GM06990 (cell line): Measurements from ENCODE around the gene SPTBN4.

ENCODE experiments used
- DNase-seq: peaks from one replicate; pipeline ENCODE4 v3.0.0-alpha.2; 2011; ENCODE audit not compliant: insufficient read length; ENCODE audit errors: extremely low read depth
- H3K27me3 ChIP-seq: replicated peaks from 2 replicates; pipeline ENCODE4 v1.6.0; 2011; ENCODE audit warnings: low read length; ENCODE audit not compliant: control insufficient read depth, insufficient read depth
- H3K36me3 ChIP-seq: 2 replicates; pipeline ENCODE4 v1.5.1; 2011; ENCODE audit warnings: low read length; ENCODE audit not compliant: control insufficient read depth, insufficient read depth
- H3K4me3 ChIP-seq: replicated peaks from 2 replicates; pipeline ENCODE4 v1.5.1; 2011; ENCODE audit warnings: low read depth, mild to moderate bottlenecking, control low read depth, low read length
- TF ChIP-seq, protein P1 (sequence below): IDR thresholded peaks from 2 replicates; pipeline ENCODE4 v1.5.1; 2011; ENCODE audit warnings: low read length, control low read depth, mild to moderate bottlenecking, inconsistent platforms; ENCODE audit not compliant: insufficient read depth, poor library complexity, severe bottlenecking

Gene SPTBN4

DNA sequence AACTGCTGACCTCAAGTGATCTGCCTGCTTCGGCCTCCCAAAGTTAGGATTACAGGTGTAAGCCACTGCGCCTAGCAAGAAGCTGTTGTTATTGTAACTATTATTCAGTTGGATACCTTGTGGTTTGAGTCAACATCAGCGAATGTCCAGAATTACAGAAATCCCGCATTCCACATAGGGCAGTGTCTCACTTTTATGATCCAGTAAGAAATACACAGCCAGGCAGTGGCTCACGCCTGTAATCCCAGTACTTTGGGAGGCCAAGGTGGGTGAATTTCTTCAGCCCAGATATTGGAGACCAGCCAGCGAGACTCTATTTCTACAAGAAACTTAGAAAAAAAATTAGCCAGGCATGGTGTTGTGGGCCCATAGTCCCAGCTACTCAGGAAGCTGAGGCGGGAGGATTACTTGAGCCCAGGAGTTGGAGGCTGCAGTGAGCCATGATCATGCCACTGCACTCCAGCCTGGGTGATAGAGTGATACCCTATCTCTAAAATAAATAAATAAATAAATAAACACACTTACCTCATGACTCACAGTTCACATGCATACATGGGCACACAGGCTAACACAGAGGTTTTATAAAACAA, 43.8 kb downstream of the SPTBN4 start:
- Histone ChIP-seq H3K27me3 (peaks cover 2% of the 10 kb centered on the region), H3K4me3 (no peak overlapping the region), H3K36me3 (no peaks in the 10 kb centered on the region)
- TF ChIP-seq, protein P1, sequence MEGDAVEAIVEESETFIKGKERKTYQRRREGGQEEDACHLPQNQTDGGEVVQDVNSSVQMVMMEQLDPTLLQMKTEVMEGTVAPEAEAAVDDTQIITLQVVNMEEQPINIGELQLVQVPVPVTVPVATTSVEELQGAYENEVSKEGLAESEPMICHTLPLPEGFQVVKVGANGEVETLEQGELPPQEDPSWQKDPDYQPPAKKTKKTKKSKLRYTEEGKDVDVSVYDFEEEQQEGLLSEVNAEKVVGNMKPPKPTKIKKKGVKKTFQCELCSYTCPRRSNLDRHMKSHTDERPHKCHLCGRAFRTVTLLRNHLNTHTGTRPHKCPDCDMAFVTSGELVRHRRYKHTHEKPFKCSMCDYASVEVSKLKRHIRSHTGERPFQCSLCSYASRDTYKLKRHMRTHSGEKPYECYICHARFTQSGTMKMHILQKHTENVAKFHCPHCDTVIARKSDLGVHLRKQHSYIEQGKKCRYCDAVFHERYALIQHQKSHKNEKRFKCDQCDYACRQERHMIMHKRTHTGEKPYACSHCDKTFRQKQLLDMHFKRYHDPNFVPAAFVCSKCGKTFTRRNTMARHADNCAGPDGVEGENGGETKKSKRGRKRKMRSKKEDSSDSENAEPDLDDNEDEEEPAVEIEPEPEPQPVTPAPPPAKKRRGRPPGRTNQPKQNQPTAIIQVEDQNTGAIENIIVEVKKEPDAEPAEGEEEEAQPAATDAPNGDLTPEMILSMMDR = no peak
- no peak for DNase-seq

DNA sequence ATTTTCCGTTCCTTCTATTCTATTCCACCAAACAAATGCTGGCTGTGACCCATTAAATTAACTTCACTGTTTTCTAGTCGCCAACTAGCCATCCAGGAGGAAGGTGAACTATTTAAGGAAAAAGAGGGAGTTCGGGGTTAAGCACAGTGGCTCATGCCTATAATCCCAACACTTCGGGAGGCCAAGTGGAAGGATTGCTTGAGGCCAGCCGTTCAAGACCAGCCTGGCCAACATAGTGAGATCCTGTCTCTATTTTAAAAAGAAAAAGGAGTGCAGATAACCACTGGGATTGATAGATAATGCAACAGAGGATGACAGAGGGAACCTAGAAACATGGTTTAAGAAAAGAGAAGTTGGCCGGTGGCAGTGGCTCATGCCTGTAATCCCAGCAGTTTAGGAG, 44.7 kb downstream of the SPTBN4 start:
- peaks cover 2% of the 10 kb centered on the region for H3K27me3 ChIP-seq
- DNase-seq = no peak
- TF ChIP-seq, protein P1 = no peak
- H3K36me3 ChIP-seq = no peaks in the 10 kb centered on the region
- H3K4me3 ChIP-seq = no peak overlapping the region

DNA sequence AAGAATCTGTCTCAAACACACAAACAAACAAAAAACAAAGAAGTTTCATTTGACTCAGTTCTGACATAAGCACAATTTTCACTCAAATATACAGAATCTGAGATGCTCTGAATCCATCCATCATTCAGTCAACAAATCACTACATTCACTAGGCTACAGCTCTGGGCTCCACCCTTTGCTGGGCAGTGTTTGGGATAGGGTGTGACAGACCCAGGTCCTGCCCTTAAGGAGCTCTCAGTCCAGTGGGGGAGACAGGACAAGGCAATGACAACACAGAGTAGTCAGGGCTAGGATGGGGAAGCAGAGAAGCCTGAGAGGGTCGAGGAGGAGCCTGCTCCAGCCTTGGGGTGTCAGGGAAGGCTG, 45.3 kb downstream of the SPTBN4 start:
- TF ChIP-seq, protein P1 = no peak
- no peaks in the 10 kb centered on the region for H3K36me3 ChIP-seq
- no peak for DNase-seq
- peaks cover 2% of the 10 kb centered on the region for H3K27me3 ChIP-seq
- no peak overlapping the region for H3K4me3 ChIP-seq

DNA sequence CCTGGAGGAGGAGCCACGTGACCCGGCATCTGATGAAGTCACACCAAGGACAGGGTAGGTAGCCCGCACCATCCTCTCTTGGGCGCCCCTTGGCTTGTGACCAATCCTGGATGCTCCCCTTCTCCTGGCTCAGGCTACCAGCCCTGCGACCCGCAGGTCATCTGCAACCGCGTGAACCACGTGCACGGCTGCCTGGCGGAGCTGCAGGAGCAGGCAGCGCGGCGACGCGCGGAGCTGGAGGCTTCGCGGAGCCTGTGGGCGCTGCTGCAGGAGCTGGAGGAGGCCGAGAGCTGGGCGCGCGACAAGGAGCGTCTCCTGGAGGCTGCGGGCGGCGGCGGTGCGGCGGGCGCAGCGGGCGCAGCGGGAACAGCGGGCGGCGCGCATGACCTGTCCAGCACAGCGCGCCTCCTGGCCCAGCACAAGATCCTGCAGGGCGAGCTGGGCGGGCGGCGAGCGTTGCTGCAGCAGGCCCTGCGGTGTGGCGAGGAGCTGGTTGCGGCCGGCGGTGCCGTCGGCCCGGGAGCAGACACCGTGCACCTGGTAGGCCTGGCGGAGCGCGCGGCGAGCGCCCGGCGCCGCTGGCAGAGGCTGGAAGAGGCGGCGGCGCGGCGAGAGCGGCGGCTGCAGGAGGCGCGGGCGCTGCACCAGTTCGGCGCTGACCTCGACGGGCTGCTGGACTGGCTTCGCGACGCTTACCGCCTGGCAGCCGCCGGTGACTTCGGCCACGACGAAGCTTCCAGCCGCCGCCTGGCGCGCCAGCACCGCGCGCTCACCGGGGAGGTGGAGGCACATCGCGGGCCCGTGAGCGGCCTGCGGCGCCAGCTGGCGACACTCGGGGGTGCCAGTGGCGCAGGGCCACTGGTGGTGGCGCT, 45.9 kb downstream of the SPTBN4 start:
- no peaks in the 10 kb centered on the region for H3K36me3 ChIP-seq
- DNase-seq = no peak
- TF ChIP-seq, protein P1 = no peak
- H3K27me3 ChIP-seq = peaks cover 2% of the 10 kb centered on the region
- H3K4me3 ChIP-seq = no peak overlapping the region

DNA sequence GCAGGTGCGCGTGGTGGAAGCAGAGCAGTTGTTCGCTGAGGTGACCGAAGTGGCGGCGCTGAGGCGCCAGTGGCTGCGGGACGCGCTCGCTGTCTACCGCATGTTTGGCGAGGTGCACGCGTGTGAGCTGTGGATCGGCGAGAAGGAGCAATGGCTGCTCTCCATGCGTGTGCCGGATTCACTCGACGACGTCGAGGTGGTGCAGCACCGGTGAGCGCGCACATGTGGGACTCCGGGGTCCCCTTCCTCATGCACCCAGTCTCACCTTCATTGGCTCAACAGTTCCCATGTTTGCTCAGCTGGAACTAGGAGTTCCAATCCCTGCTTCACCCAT, 46.5 kb downstream of the SPTBN4 start:
- H3K27me3 ChIP-seq = peaks cover 2% of the 10 kb centered on the region

More for the DNA sequence above, 46.5 kb downstream of the SPTBN4 start:
- Histone ChIP-seq H3K36me3 (no peaks in the 10 kb centered on the region), H3K4me3 (no peak overlapping the region)
- TF ChIP-seq, protein P1 = no peak
- DNase-seq = no peak
